HG03460 (cell line): Measurements from ENCODE around the gene CYP2A6.
A peak's percentile ranks its signal among the peaks of the same experiment; 100 is the strongest.
"Not testable (repeated sequence)": the region's sequence is repeated elsewhere in the genome, so short reads cannot be mapped to it uniquely, and the experiment has no call there.

Experiments
- ATAC-seq: cut with Tn5 transposase; IDR thresholded peaks from one replicate; pipeline ENCODE4 v1.9.1; 2021; ENCODE audit not compliant: unreplicated experiment

CYP2A6 gene

DNA sequence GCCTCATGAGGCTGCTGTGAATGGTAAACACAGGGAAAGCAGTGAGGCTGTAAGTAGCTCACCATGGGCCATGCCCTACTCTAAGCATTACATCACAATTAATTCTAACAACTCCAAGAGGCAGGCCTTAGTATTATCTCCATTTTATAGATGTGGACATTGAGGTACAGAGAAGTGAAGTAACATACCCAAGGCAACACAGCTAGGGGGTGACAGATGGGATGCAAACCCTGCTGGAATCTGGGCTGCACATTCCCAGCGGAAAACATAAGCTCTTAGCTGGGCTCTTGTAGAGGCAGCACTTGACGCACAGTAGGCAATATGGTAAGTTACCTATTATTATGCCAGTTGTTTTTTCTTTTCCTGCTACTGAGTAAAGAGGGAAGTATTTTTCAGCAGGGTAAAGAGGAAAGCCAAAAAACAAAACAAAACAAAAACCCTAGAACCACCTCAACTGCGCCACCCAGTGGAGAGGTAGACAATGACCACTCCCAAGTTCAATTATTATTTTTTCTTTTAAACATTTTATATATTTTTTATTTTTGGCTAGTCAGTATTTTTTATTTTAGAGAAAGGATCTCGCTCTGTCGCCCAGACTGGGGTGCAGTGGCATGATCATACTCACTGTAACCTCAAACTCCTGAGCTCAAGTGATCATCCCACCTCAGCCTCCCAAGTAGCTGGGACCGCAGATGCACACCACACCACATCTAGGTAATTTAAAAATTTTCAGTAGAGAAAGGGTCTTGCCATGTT is 30.6 kb downstream of the CYP2A6 start:
- not testable (repeated sequence) for ATAC-seq

DNA sequence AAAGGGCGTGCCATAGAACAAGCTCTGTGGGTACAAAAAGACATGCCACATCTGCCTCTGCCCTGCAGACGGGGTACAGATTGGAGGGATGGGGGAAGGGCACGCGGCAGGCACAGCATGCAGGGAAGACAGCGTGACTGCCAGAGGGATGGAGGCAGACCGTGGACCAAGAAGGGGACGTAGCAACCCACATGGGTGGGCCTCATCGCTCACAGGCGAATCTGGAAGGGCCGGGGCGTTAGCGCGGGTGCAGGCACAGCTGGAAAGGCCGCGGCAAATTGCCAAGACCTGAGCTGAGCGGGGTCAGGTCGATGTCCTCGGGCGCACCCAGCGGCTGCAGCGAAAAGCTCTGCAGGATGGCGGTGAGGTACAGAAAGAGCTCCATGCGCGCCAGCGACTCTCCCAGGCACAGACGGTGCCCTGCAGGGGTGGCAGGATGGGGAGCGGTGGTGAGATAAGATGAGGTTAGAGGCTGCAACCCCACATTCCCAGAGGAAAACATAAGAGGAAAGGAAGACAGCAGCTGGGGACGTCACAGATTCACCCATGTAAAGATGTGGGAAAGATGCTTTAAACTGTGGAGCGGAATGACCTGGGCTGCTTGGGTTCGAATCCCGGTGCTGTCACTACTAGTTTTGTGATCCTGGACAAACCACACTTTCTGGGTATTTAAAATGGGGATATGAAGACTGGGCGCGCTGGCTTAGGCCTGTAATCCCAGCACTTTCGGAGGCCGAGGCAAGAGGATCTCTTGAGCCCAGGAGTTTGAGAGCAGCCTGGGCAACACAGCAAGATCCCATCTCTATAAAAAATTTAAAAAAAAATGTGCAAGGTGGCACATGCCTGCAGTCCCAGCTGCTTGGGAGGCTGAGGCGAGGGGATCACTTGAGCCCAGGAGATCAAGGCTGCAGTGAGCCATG is 31.5 kb downstream of the CYP2A6 start:
- ATAC-seq, result peak; percentile 60

DNA sequence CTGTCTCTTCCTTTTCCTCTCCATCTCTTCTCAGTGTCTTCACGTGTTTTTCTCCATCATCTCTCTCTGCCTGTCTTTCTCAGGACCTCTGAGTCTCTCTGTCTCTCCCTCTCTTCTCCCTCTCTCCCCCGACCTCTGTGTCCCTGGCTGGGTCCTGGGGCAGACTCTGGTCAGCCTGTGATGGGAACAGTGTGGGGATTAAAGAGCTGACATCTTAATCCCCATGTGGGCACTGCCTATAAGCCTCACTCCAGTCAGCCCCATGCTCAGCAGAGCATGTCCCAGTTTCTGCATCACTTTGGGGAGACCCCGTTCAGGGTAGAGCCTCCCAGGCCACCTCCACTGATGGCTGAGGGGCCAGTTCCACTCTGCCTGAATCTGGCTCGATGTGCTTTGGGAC is 35.0 kb downstream of the CYP2A6 start:
- ATAC-seq, result no peak

DNA sequence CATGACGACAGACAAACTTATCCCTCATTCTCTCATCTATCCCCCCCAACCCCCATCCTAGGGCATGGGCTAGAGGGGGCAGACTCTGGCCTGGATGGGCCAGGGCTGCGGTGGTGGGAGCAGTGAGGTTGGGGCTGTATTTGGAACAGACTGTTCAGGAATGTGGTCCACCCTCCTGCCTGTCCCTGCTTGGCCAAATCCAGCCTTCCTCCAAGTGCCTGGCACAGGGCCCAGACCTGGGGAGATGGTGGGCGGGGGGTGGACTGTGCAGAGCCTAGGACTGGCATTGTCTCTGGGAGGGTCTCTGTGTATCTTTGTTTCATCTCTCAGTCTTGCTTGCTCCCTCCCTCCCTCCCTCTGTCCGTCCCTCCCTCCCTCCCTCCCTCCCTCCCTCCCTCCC is 37.1 kb downstream of the CYP2A6 start:
- ATAC-seq, result no peak

DNA sequence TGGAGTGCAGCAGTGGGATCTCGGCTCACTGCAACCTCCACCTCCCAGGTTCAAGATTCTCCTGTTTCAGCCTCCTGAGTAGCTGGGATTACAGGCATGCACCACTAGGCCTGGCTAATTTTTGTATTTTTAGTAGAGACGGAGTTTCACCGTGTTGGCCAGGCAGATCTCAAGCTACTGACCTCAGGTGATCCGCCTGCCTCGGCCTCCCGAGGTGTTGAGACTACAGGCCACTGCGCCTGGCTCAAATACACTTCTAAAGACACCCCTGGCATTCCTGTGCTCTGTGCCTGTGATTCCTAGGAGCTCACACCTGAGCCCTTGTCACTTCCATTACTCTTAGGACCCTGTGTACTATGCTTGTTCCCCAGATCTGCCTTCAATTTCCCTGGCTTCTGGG is 37.7 kb downstream of the CYP2A6 start:
- ATAC-seq, result not testable (repeated sequence)

DNA sequence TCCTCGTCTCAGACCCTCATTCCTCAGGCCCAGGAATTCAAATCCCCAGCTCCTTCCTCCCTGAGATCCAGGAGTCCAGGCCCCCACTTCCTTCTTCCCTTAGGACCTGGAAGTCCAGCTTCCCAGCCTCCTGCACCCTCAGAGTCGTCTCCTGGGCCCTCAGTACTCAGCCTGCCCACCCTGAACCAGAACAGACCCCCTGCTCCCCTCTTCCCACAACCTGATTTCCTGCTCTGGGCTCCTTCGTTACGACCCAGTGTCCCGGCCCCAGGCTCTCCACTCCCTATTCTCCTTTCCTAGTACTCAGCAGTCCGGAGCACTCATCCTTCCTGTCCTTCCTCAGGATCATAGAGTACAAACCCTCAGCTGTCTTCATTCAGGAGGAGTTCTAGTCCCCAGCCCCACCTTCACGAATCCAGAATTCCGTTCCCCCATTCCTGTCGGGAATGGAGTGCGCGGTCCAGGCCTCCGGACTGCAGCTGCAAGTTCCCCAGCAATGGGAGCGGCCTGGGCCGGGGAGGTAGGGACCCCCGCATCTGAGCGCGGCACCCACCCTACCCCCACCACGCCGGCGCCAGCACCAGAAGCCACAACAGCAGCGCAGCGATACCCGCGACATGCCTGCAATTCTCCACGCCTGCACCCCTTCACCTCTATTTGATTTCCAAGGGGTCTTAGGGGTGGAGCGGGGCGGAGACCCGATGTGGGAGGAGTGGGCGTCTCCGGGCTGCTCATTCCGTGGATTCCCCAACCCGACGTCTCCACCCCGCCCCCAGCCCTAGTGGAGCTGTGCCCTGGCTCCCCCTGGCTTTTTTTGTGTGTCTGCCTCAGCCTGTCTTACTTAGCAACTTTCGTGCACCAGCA is 38.5 kb downstream of the CYP2A6 start:
- no peak for ATAC-seq

DNA sequence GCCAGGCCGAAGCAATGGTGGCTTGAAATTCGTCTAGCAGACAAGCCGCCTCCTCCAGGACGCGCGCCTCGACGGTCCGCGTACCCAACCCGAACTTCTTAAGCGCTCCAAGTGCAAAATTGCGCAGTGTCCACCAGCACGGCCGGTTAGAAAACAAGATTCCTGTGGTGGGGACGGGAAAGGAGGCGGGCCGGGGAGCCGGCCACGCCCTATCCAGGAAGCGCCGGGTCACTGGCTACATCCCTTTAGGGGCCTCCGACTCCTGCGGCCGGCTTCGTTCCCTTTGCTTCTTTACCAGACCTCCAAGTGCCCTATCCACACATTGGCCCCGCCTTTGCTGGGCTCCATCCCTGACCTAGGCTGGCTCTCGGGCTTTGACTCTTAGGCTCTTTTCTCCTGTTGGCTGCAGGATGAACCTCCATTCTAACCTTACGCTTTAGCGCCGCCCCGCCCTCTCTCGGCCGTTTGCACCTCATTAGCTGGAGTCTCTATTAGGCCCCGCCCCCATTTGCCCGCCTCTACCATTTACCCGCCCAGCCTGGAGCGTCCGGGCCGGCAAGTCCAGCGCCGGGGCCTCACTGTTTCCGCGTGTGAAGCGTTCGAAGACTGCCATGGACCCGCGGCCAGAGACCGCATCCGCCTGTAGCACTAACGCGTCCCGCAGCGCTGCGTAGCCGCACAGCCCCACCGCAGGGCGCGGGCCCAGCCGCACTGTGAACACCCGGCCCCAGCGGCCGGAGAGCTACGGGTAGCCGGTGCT is 39.4 kb downstream of the CYP2A6 start:
- not testable (repeated sequence) for ATAC-seq

DNA sequence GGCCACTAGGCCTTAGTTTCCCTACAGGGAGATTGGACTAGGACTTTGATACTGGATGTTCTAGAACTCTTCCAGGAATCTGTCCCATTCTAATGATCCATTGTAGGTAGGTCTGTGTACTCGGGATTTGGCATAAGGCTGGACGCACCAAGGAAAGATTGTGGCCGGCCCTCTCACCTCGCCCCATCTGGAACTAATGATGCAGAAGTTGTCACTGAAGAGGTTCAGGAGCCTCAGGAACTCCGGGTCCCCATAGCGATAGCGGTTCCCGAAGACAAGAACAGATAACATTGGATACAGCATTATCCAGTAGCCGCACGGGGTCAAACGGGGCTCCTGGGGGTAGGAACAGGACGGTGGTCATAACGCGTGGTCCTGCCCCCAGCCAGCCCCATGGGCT is 40.1 kb downstream of the CYP2A6 start:
- ATAC-seq, result no peak

DNA sequence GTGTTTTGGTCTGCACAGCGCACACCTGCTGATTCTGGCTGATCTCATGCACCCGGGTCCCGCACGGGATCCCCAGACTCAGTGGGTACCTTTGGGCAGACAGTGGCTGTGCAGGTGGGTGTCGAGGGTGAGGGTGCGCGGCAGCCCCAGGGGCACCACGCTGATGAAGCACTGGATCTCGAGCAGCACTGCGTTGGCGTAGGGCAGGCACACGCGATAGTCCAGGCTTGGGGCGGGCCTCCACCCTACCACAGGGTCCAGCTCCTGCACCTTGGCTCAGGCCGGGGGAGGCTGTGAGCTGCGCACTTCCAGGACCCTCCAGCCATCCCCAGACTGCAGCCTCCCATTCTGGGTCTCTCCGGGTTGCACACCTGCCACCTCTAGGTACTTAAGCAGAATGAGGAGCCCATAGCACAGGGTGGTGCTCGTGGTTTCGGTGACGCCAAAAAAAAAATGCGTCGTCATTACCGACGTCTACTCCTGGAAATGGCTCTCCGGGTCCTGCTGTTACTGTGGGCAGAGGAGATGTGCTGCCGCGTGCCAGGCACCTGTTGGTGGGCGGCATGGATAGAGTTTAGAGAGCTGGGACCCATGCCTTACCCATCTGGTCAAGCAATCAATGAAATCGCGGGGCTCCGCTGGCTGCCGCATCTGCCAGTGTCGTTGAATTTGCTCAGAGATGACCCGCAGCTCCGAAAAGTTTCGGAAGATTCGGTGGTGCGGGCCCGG is 40.7 kb downstream of the CYP2A6 start:
- no peak for ATAC-seq

DNA sequence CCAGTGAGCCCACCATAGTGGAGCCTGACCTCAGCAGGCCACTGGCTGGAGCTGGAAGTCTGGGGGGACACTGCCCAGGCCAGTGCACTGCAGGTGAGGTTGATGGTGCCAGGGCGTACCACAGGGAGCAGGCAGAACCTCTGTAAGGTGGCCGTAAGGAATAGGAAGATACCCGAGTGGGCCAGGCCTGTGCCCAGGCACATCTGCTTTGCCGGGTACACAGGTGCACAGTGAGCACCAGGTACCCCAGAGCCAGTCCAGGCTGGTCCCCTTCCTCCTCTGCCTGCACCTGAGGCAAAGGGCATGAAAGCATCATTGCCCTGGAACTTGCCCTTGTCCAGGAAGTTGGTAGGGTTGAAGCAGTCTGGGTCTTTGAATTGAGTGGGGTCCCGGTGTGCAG is 41.8 kb downstream of the CYP2A6 start:
- ATAC-seq, result no peak

DNA sequence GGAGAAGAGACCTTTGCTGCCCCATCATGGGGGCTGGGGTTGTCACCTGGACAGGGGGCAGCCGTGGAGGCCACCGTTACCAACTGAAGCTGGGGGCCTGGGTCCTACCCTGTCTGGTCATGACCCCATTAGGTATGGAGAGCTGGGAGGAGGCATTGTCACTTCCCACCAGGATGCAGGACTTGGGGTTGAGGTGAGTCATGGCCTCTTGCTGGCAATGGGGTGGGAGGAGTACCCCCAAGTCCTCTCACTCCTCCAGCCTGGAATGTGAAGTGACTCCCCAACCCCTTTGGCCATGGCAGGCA is 42.3 kb downstream of the CYP2A6 start:
- no peak for ATAC-seq

DNA sequence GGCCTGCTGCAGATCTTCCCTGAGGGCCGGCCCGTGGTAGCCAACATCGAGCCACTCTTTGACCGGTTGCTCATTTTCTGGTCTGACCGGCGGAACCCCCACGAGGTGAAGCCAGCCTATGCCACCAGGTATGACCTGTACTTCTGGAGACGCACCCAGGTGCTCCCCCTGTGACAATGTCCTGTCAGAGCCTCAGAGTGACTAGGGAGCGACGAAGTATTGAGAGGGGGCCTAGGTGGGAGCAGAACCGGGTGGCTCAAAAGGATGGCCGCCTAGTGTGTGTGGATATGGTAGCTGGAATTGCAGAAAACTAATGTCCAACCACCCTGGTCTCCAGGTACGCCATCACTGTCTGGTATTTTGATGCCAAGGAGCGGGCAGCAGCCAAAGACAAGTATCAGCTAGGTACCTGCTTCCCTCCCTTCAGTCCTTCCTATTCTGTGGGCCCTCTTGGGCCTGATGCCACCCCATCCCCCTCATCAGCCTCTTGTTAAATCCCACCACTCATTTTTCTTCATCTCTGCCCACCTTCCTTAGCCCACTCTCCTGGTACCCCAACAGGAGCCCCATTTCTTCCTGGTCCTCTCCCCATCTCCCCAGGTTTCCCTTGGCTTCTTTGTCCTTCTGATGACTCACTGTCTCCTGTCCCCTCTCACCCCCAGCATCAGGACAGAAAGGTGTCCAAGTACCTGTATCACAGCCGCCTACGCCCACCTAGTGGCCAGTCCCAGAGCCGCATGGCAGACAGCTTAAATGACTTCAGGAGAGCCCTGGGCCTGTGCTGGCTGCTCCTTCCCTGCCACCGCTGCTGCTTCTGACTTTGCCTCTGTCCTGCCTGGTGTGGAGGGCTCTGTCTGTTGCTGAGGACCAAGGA is 42.9 kb downstream of the CYP2A6 start:
- no peak for ATAC-seq

DNA sequence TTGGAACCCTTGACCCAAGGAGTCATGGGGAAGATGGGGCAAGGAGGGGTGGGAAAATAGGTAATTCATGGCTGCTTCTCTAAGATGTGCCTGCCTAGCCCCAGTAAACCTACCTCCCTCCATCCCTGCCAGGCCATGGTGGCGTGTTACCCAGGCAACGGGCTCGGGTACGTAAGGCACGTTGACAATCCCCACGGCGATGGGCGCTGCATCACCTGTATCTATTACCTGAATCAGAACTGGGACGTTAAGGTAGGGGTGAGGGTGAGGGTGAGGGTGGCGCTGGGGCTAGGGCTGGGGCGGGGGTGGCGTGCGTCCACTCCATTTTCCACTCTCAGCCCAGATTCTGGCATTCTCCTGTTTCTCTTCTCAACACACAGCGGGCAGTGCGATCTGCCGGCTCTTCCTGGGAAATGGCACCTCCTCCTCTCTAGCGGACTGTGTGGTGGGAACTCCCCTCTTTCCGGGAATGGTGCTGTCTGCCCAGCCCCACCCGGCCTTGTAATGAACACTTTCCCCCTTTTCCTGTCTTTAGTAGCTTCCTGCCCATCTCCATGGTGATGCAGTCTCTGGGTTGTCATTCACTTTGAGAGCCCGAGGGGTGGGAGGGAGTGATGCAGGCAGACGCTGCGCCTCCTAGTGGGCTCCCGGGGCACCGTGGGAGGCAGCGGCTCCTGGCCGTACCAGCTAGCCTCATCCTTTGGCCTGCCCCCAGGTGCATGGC is 43.7 kb downstream of the CYP2A6 start:
- ATAC-seq, result no peak

DNA sequence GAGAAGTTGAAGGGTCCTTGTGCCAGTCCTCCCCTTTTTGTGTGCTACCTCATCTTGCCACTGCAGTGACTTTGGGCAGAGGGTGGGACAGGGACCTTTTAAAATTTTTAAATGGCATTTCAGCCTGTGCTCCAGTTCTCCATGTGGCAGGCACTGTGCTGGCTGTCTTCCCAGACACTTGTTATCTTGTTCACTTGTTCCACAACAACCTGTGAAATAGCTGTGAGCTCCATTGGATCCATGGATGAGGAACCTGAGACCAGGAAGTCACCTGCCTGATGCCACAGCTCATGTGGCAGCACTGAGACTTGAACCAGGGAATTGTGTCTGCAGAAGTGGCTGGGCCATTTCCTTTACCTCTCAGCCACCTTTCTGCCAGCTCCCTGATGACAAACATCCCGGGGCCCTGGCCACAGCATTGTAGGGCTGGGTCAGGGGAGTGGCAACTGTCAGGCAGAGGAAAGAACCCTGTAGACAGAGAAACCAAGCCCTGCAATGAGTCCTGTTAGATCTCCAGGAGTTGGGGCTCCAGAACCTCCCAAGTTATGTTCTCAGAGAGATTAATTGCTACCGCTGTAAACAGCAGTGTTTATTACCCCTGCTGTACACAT is 44.9 kb downstream of the CYP2A6 start:
- ATAC-seq, result no peak

DNA sequence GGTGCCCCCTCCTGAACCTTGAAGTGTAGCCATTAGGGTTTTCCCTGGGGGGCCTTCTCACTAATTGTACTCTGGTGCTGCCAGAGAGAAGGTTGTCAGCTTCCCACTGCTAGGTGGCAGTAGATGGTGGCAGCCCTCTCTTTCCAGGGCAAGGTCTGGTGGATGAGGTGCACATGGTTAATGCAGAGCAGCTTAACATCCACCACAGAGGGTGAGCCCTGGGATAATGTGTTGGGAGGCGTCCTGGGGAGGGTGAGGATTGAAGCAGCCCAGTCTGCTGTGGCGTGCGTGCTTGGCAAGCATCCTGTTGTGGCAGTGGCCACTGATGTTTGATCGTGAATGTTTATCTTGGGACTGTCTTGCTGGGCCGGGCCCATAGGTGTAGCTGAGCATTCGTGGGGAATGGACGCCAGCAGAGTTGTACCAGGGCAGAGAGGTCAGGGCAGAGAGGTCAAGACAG is 45.4 kb downstream of the CYP2A6 start:
- ATAC-seq, result no peak

DNA sequence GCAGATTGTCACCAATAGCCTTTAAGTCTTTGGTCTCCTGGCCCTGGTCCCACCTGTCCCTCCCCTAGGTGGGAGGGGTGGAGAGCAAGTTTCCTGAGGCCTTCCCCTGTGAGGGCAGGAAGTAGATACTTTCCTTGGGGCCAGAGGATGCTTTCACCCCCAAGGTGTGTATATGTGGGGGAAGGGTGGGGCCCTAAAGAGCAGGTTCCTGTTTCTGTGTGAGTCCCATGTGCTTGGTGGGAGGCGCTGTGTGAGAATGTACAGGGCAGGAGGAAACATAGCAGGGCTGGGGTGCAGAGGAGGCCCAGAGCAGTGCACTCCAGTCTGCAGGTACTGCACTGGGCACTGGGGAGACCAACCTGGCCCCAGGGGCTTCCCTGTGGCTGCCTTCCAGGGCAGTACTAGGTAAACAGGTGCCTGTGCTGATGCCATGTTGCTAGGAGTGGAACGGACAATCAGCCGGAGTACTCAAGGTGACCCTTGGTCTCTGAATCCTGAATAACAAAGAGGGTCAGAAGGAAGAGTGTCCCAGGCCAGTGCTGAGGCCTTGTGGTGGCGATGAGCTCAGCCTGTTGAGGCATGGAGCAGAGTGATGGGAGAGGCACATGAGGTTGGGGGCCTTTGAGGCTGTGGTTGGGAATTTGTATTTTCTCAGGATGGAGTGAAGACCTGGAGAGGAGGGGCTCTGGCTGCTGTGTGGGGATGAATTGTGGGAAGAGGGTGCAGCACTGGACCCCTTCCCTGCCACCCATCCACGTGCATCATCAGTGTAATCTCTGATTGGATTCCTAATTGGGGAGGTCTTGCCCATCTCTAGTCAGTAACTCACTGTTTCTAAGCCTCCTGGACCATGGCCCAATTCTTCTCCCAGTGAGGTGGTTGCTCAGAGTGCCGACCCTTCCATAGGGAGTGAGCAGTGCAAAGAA is 46.1 kb downstream of the CYP2A6 start:
- no peak for ATAC-seq
